Chondrocyte (in vitro differentiated cells): ENCODE measurements around the gene USP13. TPM values are rescaled to one million over a fixed set of nuclear protein-coding genes. Genes with fewer than 3 reads are reported as not detected.
A peak's percentile ranks its signal among the peaks of the same experiment; 100 is the strongest.

Source experiments
- DNase-seq: peaks from one replicate; pipeline ENCODE4 v3.0.0; 2021; ENCODE audit warnings: mixed read lengths, low spot score
- H3K27ac Mint-ChIP-seq: one replicate; pipeline ENCODE4 v1.8.0; 2021; ENCODE audit warnings: mild to moderate bottlenecking, moderate library complexity, mixed read lengths; ENCODE audit not compliant: unreplicated experiment
- H3K27me3 Mint-ChIP-seq: 2 replicates; pipeline ENCODE4 v1.8.0; 2021; ENCODE audit warnings: low read depth, mixed read lengths
- H3K36me3 Mint-ChIP-seq: 2 replicates; pipeline ENCODE4 v1.8.0; 2021; ENCODE audit warnings: low read depth, mixed read lengths
- H3K4me1 Mint-ChIP-seq: 2 replicates; pipeline ENCODE4 v1.8.0; 2021; ENCODE audit warnings: low read depth, mild to moderate bottlenecking, mixed read lengths
- H3K4me3 Mint-ChIP-seq: one replicate; pipeline ENCODE4 v1.8.0; 2021; ENCODE audit warnings: mild to moderate bottlenecking, moderate library complexity, mixed read lengths; ENCODE audit not compliant: unreplicated experiment
- H3K9me3 Mint-ChIP-seq: 2 replicates; pipeline ENCODE4 v1.8.0; 2021; ENCODE audit warnings: low read depth, mixed read lengths
- CTCF ChIP-seq: fragments of 200-600 bp; sonication (generic); IDR thresholded peaks from 2 replicates; pipeline ENCODE4 v1.5.0; 2021; ENCODE audit warnings: antibody characterized with exemption, mild to moderate bottlenecking, moderate library complexity
- total RNA-seq: library from RNA; stranded (reverse); gene quantifications from 3 replicates; pipeline ENCODE4 v1.2.1, GENCODE V29; 2021

The USP13 gene
- total RNA-seq, 1 donor from 2014 or later: 12.7 TPM

GRCh38 chr3:179806177-179806576 lies 153.3 kb downstream of the USP13 start:
- DNase-seq: no peak
- H3K27ac Mint-ChIP-seq: no peak overlapping the region
- no peaks in the 10 kb centered on the region for H3K27me3 Mint-ChIP-seq
- no peaks in the 10 kb centered on the region for H3K36me3 Mint-ChIP-seq
- H3K4me3 Mint-ChIP-seq: no peak overlapping the region
- TF ChIP-seq CTCF: no peak
- H3K4me1 Mint-ChIP-seq: peaks cover 18% of the 10 kb centered on the region
- no peaks in the 10 kb centered on the region for H3K9me3 Mint-ChIP-seq

GRCh38 chr3:179807588-179807987 lies 154.7 kb downstream of the USP13 start:
- no peaks in the 10 kb centered on the region for H3K27me3 Mint-ChIP-seq
- TF ChIP-seq CTCF: no peak
- DNase-seq: no peak
- H3K36me3 Mint-ChIP-seq: no peaks in the 10 kb centered on the region
- H3K4me3 Mint-ChIP-seq: no peak overlapping the region
- no peaks in the 10 kb centered on the region for H3K9me3 Mint-ChIP-seq
- H3K27ac Mint-ChIP-seq: no peak overlapping the region
- H3K4me1 Mint-ChIP-seq: peaks cover 17% of the 10 kb centered on the region

DNA sequence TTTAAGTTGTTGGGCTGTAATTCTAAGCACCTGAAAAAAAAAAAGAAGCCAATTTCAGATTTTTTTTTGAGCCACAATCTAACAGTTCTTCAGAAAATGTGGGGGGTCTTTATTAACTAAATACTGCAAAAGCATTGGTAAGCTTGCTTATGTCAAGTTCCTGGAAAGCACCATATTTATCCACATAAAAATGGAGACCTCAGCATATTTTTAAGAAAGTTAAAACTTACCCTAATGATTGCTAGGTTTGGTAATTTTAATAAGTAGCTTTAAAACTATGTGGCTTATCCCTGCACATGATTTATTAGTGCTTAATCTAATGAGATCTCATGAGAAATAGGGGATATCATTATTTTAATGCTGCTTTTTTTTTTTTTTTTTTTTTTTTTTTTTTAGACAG lies 156.8 kb downstream of the USP13 start:
- no peak for TF ChIP-seq CTCF
- Mint-ChIP-seq H3K9me3 (no peaks in the 10 kb centered on the region), H3K4me3 (no peak overlapping the region), H3K36me3 (no peaks in the 10 kb centered on the region), H3K27ac (no peak overlapping the region), H3K27me3 (no peaks in the 10 kb centered on the region), H3K4me1 (peaks cover 17% of the 10 kb centered on the region)
- DNase-seq: no peak

- H3K4me1 Mint-ChIP-seq: peaks cover 12% of the 10 kb centered on the region
- H3K27ac Mint-ChIP-seq: peak overlapping the region; percentile 85
- H3K36me3 Mint-ChIP-seq: no peaks in the 10 kb centered on the region
- H3K27me3 Mint-ChIP-seq: no peaks in the 10 kb centered on the region
- peak; percentile 90 for TF ChIP-seq CTCF
- no peaks in the 10 kb centered on the region for H3K9me3 Mint-ChIP-seq
- no peak overlapping the region for H3K4me3 Mint-ChIP-seq
- no peak for DNase-seq
These were observed 158.7 kb downstream of the USP13 start for GRCh38 chr3:179811321-179812095.

- H3K36me3 Mint-ChIP-seq: no peaks in the 10 kb centered on the region
- TF ChIP-seq CTCF: no peak
- peak overlapping the region; percentile 17 for H3K27ac Mint-ChIP-seq
- no peaks in the 10 kb centered on the region for H3K9me3 Mint-ChIP-seq
- H3K27me3 Mint-ChIP-seq: no peaks in the 10 kb centered on the region
- no peak for DNase-seq
- peaks cover 12% of the 10 kb centered on the region for H3K4me1 Mint-ChIP-seq
- H3K4me3 Mint-ChIP-seq: no peak overlapping the region
These were observed 159.2 kb downstream of the USP13 start for GRCh38 chr3:179812096-179812382.
